Stimulated activated CD4-positive, alpha-beta T cell treated with anti-CD3 and anti-CD28 coated beads, Interleukin-1b, Interleukin-23, amount 100 ng/mL, for 4 hours (primary cell): Measurements from ENCODE around the gene MRPL23.

Source experiments
- DNase-seq, 2 donors: peaks; one replicate each; pipeline ENCODE4 v3.0.0-alpha.2; 2020; ENCODE audit warnings: low read depth in 2 of 2

The MRPL23 gene

DNA sequence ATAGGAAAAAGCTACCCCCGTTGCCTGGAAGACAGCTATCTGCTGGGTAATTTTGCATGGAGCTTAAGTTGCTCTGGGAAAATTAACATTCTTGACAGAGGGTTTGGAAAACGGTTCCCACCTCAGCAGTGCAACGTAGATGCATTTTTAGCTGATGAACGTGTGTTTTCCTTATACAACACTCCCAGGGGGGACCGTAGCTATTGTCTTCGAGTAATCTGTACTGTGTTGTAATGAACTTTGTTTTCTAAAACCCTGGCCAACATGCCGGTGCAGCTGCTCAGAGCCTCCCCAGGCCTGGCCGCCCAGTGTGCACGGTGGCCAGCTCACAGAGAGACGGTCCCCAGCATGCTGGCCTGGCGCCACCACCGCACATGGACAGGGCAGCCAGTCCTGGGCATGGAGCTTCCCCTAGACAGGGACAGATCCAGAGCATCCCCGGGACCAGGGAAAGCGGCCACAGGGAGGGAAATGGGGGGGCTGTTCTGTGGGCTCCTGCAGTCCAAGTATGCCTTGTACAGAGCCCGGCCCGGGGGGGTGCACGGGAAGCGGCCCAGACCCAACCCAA, 25.5 kb upstream of the MRPL23 start:
- no peak for DNase-seq

DNA sequence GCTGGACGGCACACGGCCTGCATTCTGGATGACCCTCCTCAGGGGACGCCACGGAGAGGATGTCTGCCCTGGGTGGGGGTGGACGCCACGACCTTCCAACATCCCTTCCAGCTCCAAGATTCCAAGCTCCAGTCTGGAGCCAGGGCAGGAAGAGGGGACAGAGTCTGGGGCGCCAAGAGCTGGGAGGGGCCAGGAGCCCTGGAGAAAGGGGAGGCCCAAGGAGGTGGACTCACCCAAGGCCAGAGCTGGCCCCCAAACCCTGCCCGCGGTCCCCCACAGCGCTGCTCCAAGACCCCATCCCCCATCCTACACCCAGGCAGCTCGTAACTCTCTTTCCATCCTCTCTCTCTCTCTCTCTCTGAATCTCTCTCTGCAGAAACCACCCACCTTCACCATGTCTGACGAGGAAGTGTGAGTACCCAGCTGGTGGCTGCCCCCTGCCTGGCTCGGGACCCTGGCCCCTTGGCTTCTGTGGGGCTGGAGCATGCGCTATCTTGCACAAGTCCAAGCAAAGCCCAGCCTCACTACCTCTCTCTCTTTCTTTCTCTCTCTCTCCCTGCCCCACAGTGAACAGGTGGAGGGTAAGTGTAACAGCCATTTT, 24.6 kb upstream of the MRPL23 start:
- DNase-seq = no peak

DNA sequence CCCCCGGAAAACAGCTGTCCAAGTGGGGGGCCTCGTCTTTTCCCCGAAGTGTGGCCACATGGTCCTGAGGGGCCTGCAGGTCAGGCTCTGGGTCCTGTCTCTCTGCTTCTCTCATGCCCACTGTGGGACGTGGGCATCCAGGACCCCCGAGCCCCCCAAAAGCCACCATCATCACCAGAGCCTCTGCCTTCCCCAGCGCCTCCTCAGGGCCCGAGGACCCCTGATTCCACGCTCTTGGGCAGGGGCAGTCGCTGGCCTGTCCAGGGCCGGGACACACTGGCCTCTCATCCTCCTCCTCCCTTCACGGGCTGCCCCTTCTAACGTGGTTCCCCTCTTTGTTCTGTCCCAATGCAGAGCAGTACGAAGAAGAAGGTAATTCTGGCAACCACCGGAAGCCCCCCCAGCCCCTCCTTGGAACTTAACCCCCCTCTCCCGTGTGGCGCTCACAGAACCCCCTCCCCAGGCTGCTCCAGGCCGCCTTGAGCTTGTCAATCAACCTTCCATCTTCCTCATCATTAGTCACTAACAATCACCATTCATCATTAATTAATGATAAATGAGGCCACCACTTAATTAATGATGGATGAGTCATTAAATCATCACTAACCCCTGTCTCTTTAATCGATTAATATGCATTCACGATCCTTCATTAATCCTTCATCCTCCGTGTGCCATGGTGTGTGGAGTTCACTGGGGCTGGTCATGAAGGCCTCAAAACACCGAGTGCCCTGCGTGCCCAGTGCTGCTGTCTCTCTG, 23.8 kb upstream of the MRPL23 start:
- no peak for DNase-seq

DNA sequence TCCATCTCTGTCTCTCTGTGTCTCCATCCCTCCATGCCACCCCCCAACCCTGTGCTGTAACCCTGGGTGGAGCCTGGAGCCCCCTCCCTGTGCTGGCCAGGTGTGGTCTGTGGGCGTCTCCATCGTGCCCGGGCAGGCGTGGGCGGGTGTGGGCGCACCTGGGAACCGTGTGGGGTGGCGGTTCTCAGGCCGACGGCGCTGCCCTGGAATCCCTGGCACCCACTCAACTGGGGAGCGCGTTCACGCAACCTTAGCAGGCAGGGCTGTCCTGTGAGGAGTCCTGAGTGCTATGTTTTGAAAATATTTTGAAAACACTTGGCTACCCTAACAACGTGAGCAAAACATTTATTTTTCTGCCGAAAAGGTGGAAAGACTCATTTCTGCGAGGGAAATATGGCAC, 23.0 kb upstream of the MRPL23 start:
- DNase-seq = no peak

DNA sequence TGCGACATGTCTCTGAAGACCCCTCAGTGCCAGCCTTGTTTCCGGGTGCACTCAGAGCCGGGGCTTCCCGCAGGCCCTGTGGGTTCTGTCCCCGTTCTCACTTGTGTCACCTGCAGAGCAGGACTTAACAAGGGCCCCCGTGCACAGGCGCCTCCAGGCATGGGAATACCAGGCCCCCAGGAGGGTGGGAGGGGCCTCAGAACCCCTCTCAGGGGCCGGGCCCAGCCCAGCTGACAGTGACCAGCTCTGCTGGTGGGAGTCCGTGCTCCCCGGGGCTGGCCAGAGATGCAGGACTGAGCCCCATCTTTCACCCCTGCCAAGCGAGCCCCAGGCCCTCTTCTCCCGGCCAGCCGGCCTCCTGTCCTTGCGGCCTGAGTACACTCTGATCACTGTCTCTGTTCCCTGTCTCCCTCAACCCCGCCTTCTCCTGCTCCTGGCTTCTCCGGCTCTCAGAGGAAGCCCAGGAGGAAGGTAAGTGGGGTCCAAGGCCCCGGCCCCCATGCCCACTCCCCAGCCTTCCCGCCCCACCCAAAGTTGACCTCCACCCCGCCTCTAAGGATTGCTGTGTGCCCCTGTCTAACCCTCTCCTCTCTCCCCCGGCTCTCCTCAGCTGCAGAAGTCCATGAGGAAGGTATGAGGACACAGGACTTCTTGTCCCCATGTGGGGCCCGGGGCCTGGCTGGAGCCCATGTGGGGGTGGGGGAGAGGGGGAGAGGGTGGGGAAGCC, 22.3 kb upstream of the MRPL23 start:
- DNase-seq = no peak

DNA sequence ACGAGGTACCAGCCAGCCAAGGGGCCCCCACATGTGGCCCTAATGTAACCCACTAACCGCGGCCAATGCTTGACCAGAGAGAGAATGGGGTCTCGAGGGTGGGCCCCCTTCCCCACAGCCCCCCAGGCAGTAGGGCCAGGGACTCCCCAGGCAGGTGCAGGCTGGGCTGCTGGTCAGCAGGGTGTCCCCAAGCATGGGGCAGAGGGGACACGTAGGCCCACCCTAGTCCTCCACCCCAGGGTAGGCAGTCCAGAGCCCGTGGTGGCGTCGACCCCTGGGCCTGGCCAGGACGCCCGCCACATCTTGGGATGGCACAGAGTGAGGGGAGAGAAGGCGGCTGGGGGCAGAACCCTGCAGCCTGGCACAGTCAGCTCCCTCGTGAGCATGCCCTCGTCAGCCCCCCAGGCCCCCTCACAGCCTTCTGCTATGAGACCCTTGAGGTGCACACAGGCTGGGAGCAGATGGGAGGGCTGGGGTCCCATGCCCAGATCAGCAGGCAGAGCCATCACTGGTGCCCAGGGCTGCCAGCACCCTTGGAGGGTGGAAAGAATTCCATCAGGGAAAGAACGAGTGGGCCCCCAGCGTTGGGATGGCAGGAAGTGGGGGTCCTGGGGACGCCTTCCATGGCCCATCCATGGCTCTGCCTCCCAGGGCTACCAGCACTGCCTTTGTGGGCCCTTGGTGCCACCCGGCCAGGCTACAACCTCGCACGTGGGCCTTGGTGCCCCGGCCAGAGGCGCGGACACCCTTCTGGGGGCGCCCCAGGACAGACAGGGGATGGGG, 21.6 kb upstream of the MRPL23 start:
- DNase-seq = no peak

DNA sequence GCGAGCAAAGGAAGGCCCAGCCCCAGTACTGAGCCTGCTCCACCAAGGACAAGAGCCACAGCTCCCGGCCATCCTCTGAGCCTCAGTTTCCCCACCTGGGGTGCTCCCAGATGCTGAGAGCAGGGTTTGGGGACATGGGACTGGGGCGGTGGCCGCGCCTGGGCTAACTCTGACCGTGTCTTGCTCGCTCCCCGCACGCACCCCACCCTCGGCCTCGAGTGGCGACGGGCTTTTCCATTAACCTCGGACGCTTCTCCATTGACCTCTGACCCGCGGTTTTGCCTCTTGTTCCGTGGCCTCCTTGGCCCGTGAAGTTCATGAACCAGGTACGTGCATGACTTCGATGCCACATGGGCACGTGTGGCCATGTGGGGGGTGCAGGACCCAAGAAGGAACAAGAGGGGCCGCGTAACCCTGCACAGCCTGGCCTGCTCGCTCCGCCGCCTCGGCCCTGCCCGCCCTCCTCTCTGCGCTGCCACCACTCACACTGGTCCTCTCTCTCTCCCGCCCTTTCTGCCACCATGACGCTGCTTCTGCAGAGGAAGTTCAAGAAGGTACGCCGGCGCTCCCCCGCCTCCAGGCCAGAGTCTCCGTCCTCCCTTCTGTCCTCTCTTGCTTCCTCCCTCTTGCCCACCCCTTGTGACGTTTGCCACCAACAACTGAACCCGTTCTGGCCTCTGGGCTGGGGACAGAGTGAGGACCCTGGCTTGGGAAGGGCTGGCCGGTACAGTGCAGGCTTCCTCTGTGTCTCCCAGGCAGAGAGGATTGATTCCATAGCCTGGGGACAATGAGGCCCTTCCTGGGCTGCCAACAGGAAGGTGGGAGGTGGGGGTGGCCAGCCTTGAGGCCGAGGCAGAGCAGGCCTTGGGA, 20.7 kb upstream of the MRPL23 start:
- no peak for DNase-seq

- no peak for DNase-seq
Observed at GRCh38 chr11:1927026-1927847, 19.9 kb upstream of the MRPL23 start.

GRCh38 chr11:1927848-1928469, 19.2 kb upstream of the MRPL23 start:
- no peak for DNase-seq

DNA sequence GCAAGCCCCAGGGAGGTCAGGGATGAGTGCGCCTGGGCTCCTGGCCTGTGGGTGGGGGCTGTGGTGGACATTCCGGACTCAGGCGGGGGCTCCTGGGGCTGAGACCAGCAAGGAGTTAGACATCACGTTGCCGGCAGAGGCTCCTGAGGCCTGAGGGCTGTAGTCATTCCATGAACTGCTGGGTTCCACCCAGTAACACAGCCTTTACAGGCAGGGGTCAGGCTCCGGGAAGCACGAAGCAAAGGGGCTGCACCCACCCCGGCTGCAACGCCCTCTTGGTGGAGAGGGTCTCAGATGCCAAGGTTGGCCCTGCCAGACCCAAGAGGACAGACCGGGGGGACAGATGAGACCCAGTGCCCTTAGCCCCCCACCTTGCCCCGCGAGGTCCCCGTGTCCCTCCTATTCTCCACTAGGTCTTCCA, 18.7 kb upstream of the MRPL23 start:
- DNase-seq = no peak

GRCh38 chr11:1928891-1929541, 18.1 kb upstream of the MRPL23 start:
- DNase-seq = no peak

- no peak for DNase-seq
Observed at GRCh38 chr11:1929621-1930461, 17.3 kb upstream of the MRPL23 start.

- DNase-seq = no peak
Observed at GRCh38 chr11:1930462-1930830, 16.7 kb upstream of the MRPL23 start.

GRCh38 chr11:1931341-1932104, 15.6 kb upstream of the MRPL23 start:
- DNase-seq = no peak

GRCh38 chr11:1932105-1932480, 15.0 kb upstream of the MRPL23 start:
- DNase-seq = no peak

DNA sequence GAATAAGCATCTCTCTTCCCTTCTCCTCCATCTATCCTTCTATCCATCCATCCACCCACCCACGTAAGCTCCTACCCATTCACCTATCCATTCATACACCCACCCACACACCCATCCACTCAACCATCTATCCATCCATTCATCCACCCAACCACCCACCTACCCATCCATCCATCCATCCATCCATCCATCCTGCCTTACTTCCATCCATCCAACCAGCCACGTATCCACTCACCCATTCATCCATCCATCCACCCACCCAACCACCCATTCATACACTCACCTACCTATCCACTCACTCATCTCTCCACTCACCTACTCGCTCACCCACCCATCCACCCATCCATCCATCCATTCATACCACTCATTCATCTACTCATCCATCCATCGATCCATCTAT, 14.5 kb upstream of the MRPL23 start:
- DNase-seq = no peak
